ENCODE data around the gene NGB. TPM values are rescaled to one million over a fixed set of nuclear protein-coding genes. Genes with fewer than 3 reads are reported as not detected.

Gene NGB
- total RNA-seq, 4 donors from 2014 or later = not detected

DNA sequence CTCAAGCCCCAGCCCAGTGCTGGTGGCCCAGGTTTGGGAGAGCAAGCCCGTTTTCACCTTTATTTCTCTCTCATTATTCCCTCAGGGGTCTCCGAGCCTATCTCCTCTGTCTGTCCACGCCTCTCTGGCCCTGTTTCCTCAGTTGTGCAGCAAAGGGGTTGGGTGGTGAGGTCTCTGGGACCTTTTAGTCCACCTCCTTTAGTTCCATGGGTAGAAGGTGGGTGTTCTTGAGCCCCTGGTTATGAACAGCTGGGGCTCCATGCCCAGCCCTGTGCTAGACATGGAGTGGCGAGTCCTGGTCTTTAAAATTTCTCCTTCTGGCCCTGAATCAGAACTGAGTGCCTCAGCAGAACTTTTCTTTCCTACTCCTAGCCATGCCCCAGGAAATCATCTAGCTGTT is 1.3 kb upstream of the NGB start:
- H3K9me3 ChIP-seq = peaks cover 0 to 4% of the 10 kb centered on the region in 2 donors
- H3K27me3 ChIP-seq = peaks cover 0 to 3% of the 10 kb centered on the region in 2 donors
- no peaks in the 10 kb centered on the region for H3K36me3 ChIP-seq
- H3K4me3 ChIP-seq = no peak overlapping the region
- no peak overlapping the region for H3K27ac ChIP-seq
- H3K4me1 ChIP-seq = no peaks in the 10 kb centered on the region
- TF ChIP-seq, protein P1, sequence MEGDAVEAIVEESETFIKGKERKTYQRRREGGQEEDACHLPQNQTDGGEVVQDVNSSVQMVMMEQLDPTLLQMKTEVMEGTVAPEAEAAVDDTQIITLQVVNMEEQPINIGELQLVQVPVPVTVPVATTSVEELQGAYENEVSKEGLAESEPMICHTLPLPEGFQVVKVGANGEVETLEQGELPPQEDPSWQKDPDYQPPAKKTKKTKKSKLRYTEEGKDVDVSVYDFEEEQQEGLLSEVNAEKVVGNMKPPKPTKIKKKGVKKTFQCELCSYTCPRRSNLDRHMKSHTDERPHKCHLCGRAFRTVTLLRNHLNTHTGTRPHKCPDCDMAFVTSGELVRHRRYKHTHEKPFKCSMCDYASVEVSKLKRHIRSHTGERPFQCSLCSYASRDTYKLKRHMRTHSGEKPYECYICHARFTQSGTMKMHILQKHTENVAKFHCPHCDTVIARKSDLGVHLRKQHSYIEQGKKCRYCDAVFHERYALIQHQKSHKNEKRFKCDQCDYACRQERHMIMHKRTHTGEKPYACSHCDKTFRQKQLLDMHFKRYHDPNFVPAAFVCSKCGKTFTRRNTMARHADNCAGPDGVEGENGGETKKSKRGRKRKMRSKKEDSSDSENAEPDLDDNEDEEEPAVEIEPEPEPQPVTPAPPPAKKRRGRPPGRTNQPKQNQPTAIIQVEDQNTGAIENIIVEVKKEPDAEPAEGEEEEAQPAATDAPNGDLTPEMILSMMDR (IDR thresholded peaks at IDR 0.05) = no peak
- no peak for TF ChIP-seq POLR2A (IDR thresholded peaks at IDR 0.05)
- intact Hi-C loops (cut with DNase I; ENCODE audit: low total_unique reads) = no loop called here
- DNase-seq = no peak

GRCh38 chr14:77270361-77271112 is 469 bp downstream of the NGB start:
- Histone ChIP-seq H3K9me3 (peaks cover 0 to 4% of the 10 kb centered on the region in 2 donors), H3K4me1 (no peaks in the 10 kb centered on the region), H3K27ac (no peak overlapping the region), H3K4me3 (no peak overlapping the region), H3K27me3 (peaks cover 0 to 3% of the 10 kb centered on the region in 2 donors), H3K36me3 (no peaks in the 10 kb centered on the region)
- no peak for DNase-seq
- intact Hi-C loops (cut with DNase I; ENCODE audit: low total_unique reads) = no loop called here
- TF ChIP-seq, protein P1 (IDR thresholded peaks at IDR 0.05) = no peak
- TF ChIP-seq POLR2A (IDR thresholded peaks at IDR 0.05) = no peak

DNA sequence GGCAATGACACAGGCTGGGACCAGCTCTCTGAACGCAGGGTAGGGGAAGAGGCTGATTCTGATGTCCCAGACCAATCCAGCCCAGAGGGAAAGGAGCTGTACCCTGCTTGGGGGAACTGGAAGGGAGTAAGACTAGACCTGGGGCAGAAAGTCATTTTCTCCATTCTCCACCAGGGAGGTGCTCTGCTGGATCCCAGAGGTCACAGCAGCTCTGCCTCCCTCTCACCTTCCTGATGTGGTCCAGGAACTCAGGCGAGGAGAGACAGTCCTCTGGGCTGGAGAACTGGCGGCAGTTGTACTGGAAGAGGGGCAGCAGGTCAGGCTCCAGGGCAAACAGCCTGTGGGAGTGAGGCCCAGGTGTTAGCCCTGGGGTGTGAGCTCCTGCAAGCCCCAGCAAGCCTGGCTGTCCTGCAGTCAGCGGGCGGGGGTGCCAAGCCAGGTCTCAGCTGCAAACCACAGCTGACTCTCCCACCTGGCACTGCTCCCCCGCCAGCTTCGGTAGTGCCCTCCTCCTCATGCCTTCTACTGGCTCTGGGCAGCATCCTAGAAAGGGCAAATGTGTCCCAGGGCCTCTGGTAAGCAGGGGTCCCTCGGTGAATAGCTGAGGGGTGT is 1.9 kb downstream of the NGB start:
- Histone ChIP-seq H3K27ac (no peak overlapping the region), H3K4me1 (no peaks in the 10 kb centered on the region), H3K4me3 (no peak overlapping the region), H3K9me3 (peaks cover 0 to 4% of the 10 kb centered on the region in 2 donors), H3K27me3 (peaks cover 0 to 3% of the 10 kb centered on the region in 2 donors), H3K36me3 (no peaks in the 10 kb centered on the region)
- no peak for DNase-seq
- intact Hi-C loops (cut with DNase I; ENCODE audit: low total_unique reads) = no loop called here
- no peak for TF ChIP-seq POLR2A (IDR thresholded peaks at IDR 0.05)

GRCh38 chr14:77267937-77268699 is 2.9 kb downstream of the NGB start:
- H3K27ac ChIP-seq = no peak overlapping the region
- H3K27me3 ChIP-seq = peaks cover 0 to 3% of the 10 kb centered on the region in 2 donors
- DNase-seq = no peak
- H3K4me3 ChIP-seq = no peak overlapping the region
- no peaks in the 10 kb centered on the region for H3K4me1 ChIP-seq
- no peak for TF ChIP-seq POLR2A (IDR thresholded peaks at IDR 0.05)
- TF ChIP-seq, protein P1 (IDR thresholded peaks at IDR 0.05) = no peak
- H3K9me3 ChIP-seq = no peaks in the 10 kb centered on the region
- H3K36me3 ChIP-seq = no peaks in the 10 kb centered on the region
- intact Hi-C loops (cut with DNase I; ENCODE audit: low total_unique reads) = no loop called here

GRCh38 chr14:77266336-77266735 is 4.7 kb downstream of the NGB start:
- Histone ChIP-seq H3K36me3 (no peaks in the 10 kb centered on the region), H3K27me3 (peaks cover 0 to 3% of the 10 kb centered on the region in 2 donors), H3K4me1 (no peaks in the 10 kb centered on the region), H3K4me3 (no peak overlapping the region), H3K27ac (no peak overlapping the region), H3K9me3 (no peaks in the 10 kb centered on the region)
- TF ChIP-seq POLR2A (IDR thresholded peaks at IDR 0.05) = no peak
- TF ChIP-seq, protein P1 (IDR thresholded peaks at IDR 0.05) = no peak
- intact Hi-C loops (cut with DNase I; ENCODE audit: low total_unique reads) = no loop called here
- no peak for DNase-seq
